Smooth muscle cell (in vitro differentiated cells): Measurements from ENCODE around the gene KCNAB2. TPM values are rescaled to one million over a fixed set of nuclear protein-coding genes. Genes with fewer than 3 reads are reported as not detected.

ENCODE experiments used
- DNase-seq: peaks from one replicate; lab custom pipeline; 2025; ENCODE audit not compliant: unreplicated experiment; lab: John Stamatoyannopoulos, UW
- H2AFZ ChIP-seq: fragments of 200-600 bp; sonication (generic); 2 replicates; pipeline ENCODE4 v1.6.0; 2016; ENCODE audit warnings: antibody characterized with exemption, low read depth, mild to moderate bottlenecking
- H3F3A ChIP-seq: fragments of 200-600 bp; sonication (generic); 2 replicates; pipeline ENCODE4 v1.6.0; 2017; ENCODE audit warnings: antibody characterized with exemption, low read depth
- H3K27ac ChIP-seq: fragments of 200-600 bp; sonication (generic); 2 replicates; pipeline ENCODE4 v1.5.1; 2016; ENCODE audit warnings: low read depth, mild to moderate bottlenecking
- H3K27me3 ChIP-seq: fragments of 200-600 bp; sonication (generic); 2 replicates; pipeline ENCODE4 v1.6.1; 2016; ENCODE audit warnings: low read depth, mild to moderate bottlenecking
- H3K36me3 ChIP-seq: fragments of 200-600 bp; sonication (generic); 2 replicates; pipeline ENCODE4 v1.5.1; 2016; ENCODE audit warnings: low read depth
- H3K4me1 ChIP-seq: fragments of 200-600 bp; sonication (generic); 2 replicates; pipeline ENCODE4 v1.5.1; 2016; ENCODE audit warnings: low read depth
- H3K4me2 ChIP-seq: fragments of 200-600 bp; sonication (generic); 2 replicates; pipeline ENCODE4 v1.6.0; 2016; ENCODE audit warnings: mild to moderate bottlenecking
- H3K4me3 ChIP-seq: fragments of 200-600 bp; sonication (generic); 2 replicates; pipeline ENCODE4 v1.5.1; 2016; ENCODE audit warnings: mild to moderate bottlenecking
- H3K79me2 ChIP-seq: fragments of 200-600 bp; sonication (generic); 2 replicates; pipeline ENCODE4 v1.6.0; 2016; ENCODE audit warnings: low read depth, mild to moderate bottlenecking
- H3K9ac ChIP-seq: fragments of 200-600 bp; sonication (generic); 2 replicates; pipeline ENCODE4 v1.6.0; 2016; ENCODE audit warnings: low read depth
- H3K9me3 ChIP-seq: fragments of 200-600 bp; sonication (generic); replicated peaks from 2 replicates; pipeline ENCODE4 v1.5.1; 2016; ENCODE audit warnings: low read depth
- H4K20me1 ChIP-seq: fragments of 200-600 bp; sonication (generic); 2 replicates; pipeline ENCODE4 v1.6.0; 2016; ENCODE audit warnings: low read depth
- CTCF ChIP-seq: fragments of 200-600 bp; sonication (generic); IDR thresholded peaks from 2 replicates; pipeline ENCODE4 v1.5.1; 2017; ENCODE audit warnings: borderline replicate concordance, mild to moderate bottlenecking, antibody characterized with exemption; ENCODE audit not compliant: insufficient read depth, poor library complexity, severe bottlenecking
- WGBS: methylation state at CpG from one replicate; pipeline ENCODE4 v1.1.7; 2016; ENCODE audit warnings: low lambda C conversion rate; 5-methylcytosine and 5-hydroxymethylcytosine counted together
- polyA plus RNA-seq: library from polyadenylated mRNA; unstranded; fragments of >200 nt; fragmentation: Nextera tagmentation; extraction: Ambion mirVana; gene quantifications from 2 replicates; pipeline ENCODE4 v1.2.1, GENCODE V29; 2016
- total RNA-seq: library from RNA; depleted of rRNA; stranded (reverse); fragments of >200 nt; gene quantifications from 2 replicates; pipeline ENCODE4 v1.2.3, GENCODE V29; 2014

Gene KCNAB2
- total and polyA plus RNA-seq, 2 experiments from 2014 or later = 3.6 to 3.9 TPM

- Histone ChIP-seq H3K4me1 (no peaks in the 10 kb centered on the region), H4K20me1 (no peaks in the 10 kb centered on the region), H3K4me2 (no peak overlapping the region), H3K9ac (no peak overlapping the region), H3K27me3 (peaks cover 25% of the 10 kb centered on the region), H3K27ac (no peak overlapping the region), H3K4me3 (no peak overlapping the region), H2AFZ (no peak overlapping the region), H3F3A (no peaks in the 10 kb centered on the region), H3K9me3 (no peaks in the 10 kb centered on the region), H3K79me2 (no peaks in the 10 kb centered on the region), H3K36me3 (no peaks in the 10 kb centered on the region)
- no peak for DNase-seq
- TF ChIP-seq CTCF = no peak
- WGBS = 94% methylated on average over 5 of the region's 5 CpGs
Observed at GRCh38 chr1:6029351-6029750, 16.3 kb upstream of the KCNAB2 start.

- no peak overlapping the region for H3K27ac ChIP-seq
- TF ChIP-seq CTCF = no peak
- H3K27me3 ChIP-seq = peaks cover 30% of the 10 kb centered on the region
- no peaks in the 10 kb centered on the region for H3K79me2 ChIP-seq
- no peaks in the 10 kb centered on the region for H3F3A ChIP-seq
- no peak overlapping the region for H2AFZ ChIP-seq
- no peaks in the 10 kb centered on the region for H3K36me3 ChIP-seq
- DNase-seq = no peak
- no peaks in the 10 kb centered on the region for H3K4me1 ChIP-seq
- 92% methylated on average over 7 of the region's 7 CpGs for WGBS
- H4K20me1 ChIP-seq = no peaks in the 10 kb centered on the region
- H3K9me3 ChIP-seq = no peaks in the 10 kb centered on the region
- no peak overlapping the region for H3K9ac ChIP-seq
- H3K4me3 ChIP-seq = no peak overlapping the region
- H3K4me2 ChIP-seq = no peak overlapping the region
Observed at GRCh38 chr1:6030132-6030531, 15.6 kb upstream of the KCNAB2 start.

DNA sequence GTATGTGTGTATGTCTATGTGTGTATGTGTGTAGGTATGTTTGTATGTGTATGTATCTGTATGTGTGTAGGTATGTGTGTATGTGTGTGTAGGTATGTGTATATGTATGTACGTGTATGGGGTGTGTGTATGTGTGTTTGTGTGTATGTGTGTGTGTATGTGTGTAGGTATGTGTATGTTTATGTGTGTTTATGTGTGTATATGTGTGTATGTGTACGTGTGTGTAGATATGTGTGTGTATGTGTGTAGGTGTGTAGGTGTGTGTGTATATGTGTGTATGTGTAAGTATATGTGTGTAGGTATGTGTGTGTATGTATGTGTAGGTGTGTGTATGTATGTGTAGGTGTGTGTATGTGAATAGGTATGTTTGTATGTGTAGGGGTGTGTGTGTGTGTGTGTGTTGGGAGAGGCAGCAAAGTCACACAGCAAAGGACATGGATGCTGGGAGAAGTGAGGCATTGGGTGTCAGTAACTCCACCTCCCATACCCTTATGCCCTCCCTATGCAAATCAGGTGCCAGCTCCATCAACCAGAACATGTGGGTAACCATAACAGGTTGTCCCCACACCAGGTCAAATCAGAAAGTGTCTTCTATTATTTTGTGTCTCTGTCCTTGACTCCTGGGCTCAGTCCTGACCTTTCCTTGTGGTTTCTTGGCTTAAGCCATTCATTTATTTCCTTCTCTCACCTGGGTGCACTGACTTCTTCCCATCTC is 15.0 kb upstream of the KCNAB2 start:
- WGBS = 100% methylated on average over 2 of the region's 2 CpGs
- no peaks in the 10 kb centered on the region for H3F3A ChIP-seq

More for the DNA sequence above, 15.0 kb upstream of the KCNAB2 start:
- Histone ChIP-seq H3K4me2 (no peak overlapping the region), H3K9ac (no peak overlapping the region), H3K4me1 (no peaks in the 10 kb centered on the region), H3K27ac (no peak overlapping the region), H4K20me1 (no peaks in the 10 kb centered on the region), H2AFZ (no peak overlapping the region), H3K36me3 (no peaks in the 10 kb centered on the region), H3K4me3 (no peak overlapping the region), H3K9me3 (no peaks in the 10 kb centered on the region), H3K79me2 (no peaks in the 10 kb centered on the region), H3K27me3 (peaks cover 30% of the 10 kb centered on the region)
- DNase-seq = no peak
- TF ChIP-seq CTCF = no peak
